Vagina (tissue), 2 donors: ENCODE measurements around the gene ATP4A.

ENCODE experiments used
- POLR2A ChIP-seq, 2 donors: fragments of 450-650 bp; IDR thresholded peaks; one replicate each; pipeline ENCODE4 v1.6.1; 2017; ENCODE audit warnings: antibody characterized with exemption in 2 of 2, mild to moderate bottlenecking in 2 of 2, moderate library complexity in 2 of 2
- POLR2AphosphoS5 ChIP-seq, 2 donors: sonication (generic); formaldehyde crosslinking; IDR thresholded peaks; one replicate each; pipeline ENCODE4 v1.9.0; 2017; ENCODE audit warnings: antibody characterized with exemption in 2 of 2, mild to moderate bottlenecking in 2 of 2, low read depth in 1 of 2; ENCODE audit not compliant: insufficient read depth in 1 of 2
- TF ChIP-seq, protein P1 (sequence below), 3 experiments: fragments of 450-650 bp in 2 of 3; fragments of 200-600 bp in 1 of 3; sonication (generic) in 1 of 3; IDR thresholded peaks; one replicate each; pipeline ENCODE4 v1.5.1; 2017 to 2019; ENCODE audit warnings: antibody characterized with exemption in 3 of 3, mild to moderate bottlenecking in 2 of 3, moderate library complexity in 2 of 3

- no peak for TF ChIP-seq POLR2A (IDR thresholded peaks at IDR 0.05)
- TF ChIP-seq, protein P1, sequence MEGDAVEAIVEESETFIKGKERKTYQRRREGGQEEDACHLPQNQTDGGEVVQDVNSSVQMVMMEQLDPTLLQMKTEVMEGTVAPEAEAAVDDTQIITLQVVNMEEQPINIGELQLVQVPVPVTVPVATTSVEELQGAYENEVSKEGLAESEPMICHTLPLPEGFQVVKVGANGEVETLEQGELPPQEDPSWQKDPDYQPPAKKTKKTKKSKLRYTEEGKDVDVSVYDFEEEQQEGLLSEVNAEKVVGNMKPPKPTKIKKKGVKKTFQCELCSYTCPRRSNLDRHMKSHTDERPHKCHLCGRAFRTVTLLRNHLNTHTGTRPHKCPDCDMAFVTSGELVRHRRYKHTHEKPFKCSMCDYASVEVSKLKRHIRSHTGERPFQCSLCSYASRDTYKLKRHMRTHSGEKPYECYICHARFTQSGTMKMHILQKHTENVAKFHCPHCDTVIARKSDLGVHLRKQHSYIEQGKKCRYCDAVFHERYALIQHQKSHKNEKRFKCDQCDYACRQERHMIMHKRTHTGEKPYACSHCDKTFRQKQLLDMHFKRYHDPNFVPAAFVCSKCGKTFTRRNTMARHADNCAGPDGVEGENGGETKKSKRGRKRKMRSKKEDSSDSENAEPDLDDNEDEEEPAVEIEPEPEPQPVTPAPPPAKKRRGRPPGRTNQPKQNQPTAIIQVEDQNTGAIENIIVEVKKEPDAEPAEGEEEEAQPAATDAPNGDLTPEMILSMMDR (IDR thresholded peaks at IDR 0.05), result no peak
- TF ChIP-seq POLR2AphosphoS5 (IDR thresholded peaks at IDR 0.05; ENCODE audit: insufficient read depth in 1 of 2, low read depth in 1 of 2), result no peak
Observed at GRCh38 chr19:35587321-35587720, 23.9 kb upstream of the ATP4A start.
